Cardiac muscle cell (in vitro differentiated cells and primary cell): ENCODE data around the gene CFAP97. TPM values are rescaled to one million over a fixed set of nuclear protein-coding genes. Genes with fewer than 3 reads are reported as not detected.
A peak's percentile ranks its signal among the peaks of the same experiment; 100 is the strongest.
"Not testable (repeated sequence)": the region's sequence is repeated elsewhere in the genome, so short reads cannot be mapped to it uniquely, and the experiment has no call there.

ENCODE experiments used
- DNase-seq, 2 donors: peaks; one replicate each; pipeline versions ENCODE4 v3.0.0 to v3.0.0-alpha.2; 2010 to 2017; ENCODE audit warnings: low read depth in 1 of 2, low spot score in 1 of 2
- H3K27ac ChIP-seq: fragments of 200-600 bp; sonication (generic); 2 replicates; pipeline ENCODE4 v1.5.1; 2016
- H3K27me3 ChIP-seq: fragments of 200-600 bp; sonication (generic); 2 replicates; pipeline ENCODE4 v1.6.0; 2016; ENCODE audit warnings: control low read depth
- H3K36me3 ChIP-seq: fragments of 200-600 bp; sonication (generic); 2 replicates; pipeline ENCODE4 v1.5.1; 2016; ENCODE audit warnings: control low read depth
- H3K4me1 ChIP-seq: fragments of 200-600 bp; sonication (generic); 2 replicates; pipeline ENCODE4 v1.8.1; 2017; ENCODE audit warnings: low read depth, mild to moderate bottlenecking, mixed run types
- H3K4me3 ChIP-seq: fragments of 200-600 bp; sonication (generic); 2 replicates; pipeline ENCODE4 v1.5.1; 2016; ENCODE audit warnings: mild to moderate bottlenecking
- H3K9me3 ChIP-seq: fragments of 200-600 bp; sonication (generic); 2 replicates; pipeline ENCODE4 v1.5.1; 2017; ENCODE audit warnings: low read depth, mild to moderate bottlenecking, control low read depth
- CTCF ChIP-seq: IDR thresholded peaks from 2 replicates; pipeline ENCODE4 v1.5.1; 2012; ENCODE audit warnings: low read depth, mild to moderate bottlenecking, low read length
- polyA plus RNA-seq: library from polyadenylated mRNA; unstranded; fragments of >200 nt; fragmentation: Nextera tagmentation; extraction: Ambion mirVana; gene quantifications from 2 replicates; pipeline ENCODE4 v1.2.1, GENCODE V29; 2016
- total RNA-seq: library from RNA; depleted of rRNA; stranded (reverse); fragments of >200 nt; gene quantifications from 2 replicates; pipeline ENCODE4 v1.2.3, GENCODE V29; 2016

Gene CFAP97
- total and polyA plus RNA-seq, 2 experiments from 2014 or later = 22.2 to 23.9 TPM

DNA sequence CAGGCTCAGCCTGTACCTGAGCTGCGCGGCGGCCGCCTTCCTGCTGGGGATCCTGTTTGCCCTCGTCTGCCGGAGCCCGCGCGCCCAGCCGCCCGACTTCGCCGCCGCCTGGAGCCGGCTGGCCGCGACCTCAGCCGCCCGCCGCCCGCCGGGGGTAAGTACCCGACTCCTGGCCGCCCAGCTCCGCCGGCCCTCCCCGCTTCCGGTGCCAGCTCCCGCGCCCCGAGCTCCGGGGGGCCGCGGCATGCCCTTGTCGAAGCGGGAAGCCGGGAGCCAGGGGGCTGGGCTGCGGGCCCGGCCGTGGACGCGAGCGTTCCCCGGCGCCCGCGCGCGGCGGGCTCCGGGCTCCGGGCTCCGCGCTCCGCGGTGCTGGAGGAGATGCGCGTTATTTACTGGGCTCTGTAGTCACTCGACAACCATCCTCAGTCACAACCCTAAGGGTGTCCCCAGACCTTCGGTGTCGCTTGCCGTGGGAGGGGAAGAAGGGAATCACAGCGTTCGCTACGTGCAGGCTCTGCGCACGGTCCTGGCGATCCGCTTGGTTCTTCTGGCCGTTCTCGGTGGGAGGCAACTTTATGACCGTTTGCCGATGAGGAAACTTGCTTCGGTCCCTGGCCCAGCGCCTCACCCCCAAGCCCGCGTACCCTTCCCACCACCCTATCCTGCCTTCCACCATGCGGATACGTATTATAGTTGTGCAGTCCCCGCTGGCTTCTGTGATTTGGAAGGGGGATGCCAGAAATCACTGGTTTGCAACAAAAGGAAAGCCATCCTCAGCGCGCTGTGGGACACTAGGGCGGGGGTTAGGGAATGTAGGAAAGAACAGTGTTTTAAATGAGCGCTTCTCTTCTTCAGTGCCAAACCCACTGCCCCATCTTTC lies 6.5 kb upstream of the CFAP97 start:
- no peak for TF ChIP-seq CTCF
- Histone ChIP-seq H3K27ac (peak overlapping the region; percentile 87), H3K9me3 (no peaks in the 10 kb centered on the region), H3K4me3 (peak overlapping the region; percentile 90), H3K27me3 (no peaks in the 10 kb centered on the region), H3K36me3 (no peaks in the 10 kb centered on the region), H3K4me1 (peaks cover 6% of the 10 kb centered on the region)
- peak; percentile 59 to 63 for DNase-seq

DNA sequence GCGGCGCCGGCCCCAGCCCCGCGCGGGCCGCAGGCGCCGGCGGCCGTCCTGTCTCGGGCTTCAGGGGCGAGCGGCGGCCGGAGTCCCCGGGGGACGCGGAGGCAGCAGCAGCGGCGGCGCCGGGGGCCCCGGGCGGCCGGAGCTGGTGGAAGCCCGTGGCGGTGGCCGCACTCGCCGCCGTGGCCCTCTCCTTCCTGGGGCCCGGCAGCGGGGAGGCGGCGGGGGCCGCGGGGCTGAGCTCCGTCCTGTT lies 6.0 kb upstream of the CFAP97 start:
- H3K36me3 ChIP-seq, H3K4me1 ChIP-seq, H3K9me3 ChIP-seq, H3K27me3 ChIP-seq, DNase-seq: not testable (repeated sequence)
- peak overlapping the region; percentile 87 for H3K27ac ChIP-seq
- H3K4me3 ChIP-seq = peak overlapping the region; percentile 90

DNA sequence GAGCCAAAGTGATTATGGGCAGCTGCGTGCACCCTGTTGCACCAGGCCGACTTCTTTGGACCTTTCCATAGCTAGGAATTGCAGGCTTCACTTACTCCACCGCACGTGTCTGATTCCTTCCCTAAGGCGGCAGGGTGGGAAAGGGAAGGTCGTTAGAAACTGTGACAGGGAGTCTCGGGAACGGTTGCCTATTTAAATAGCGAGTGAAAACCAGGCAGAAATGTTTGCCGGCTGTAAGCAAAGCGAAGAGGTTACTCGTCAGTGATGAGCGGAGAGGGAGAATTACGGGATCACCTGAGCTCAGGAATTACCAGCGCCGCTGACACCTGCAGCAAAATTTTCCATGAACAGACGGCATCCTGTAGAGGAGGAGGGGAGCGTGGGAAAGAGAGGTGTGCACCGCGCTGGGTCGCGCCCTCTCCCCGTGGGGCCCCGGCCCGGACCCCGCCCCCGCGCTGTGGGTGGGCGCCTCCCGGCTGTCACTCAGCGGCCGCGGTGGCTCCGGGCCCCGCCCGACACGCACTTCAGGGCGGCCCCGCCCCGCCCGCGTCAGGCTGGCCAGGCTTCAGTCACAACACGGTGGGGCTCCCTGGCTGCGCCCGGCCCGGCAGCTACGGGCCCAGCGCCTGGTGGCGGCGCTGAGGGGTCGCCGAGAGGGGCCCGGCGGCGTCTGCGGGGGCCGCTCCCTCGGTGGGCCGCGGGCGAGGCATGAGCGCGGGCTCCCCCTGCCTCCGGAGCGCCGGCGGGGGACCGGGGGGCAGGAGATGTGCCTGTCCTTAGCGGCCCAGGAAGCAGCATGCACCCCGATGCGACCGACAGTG lies 5.4 kb upstream of the CFAP97 start, which contains the start of gene SNX25:
Gene SNX25, plus strand, starts transcription at position 568 of the 821 bp plus-strand sequence. Its CDS starts 229 bp downstream, at position 797.
- TF ChIP-seq CTCF = no peak
- H3K4me1 ChIP-seq = peaks cover 6% of the 10 kb centered on the region
- no peaks in the 10 kb centered on the region for H3K27me3 ChIP-seq
- peak within 1 kb of the TSS; percentile 87 for H3K27ac ChIP-seq
- DNase-seq = peak; percentile 82 to 93
- no peaks in the 10 kb centered on the region for H3K36me3 ChIP-seq
- no peaks in the 10 kb centered on the region for H3K9me3 ChIP-seq
- H3K4me3 ChIP-seq = peak within 1 kb of the TSS; percentile 90

DNA sequence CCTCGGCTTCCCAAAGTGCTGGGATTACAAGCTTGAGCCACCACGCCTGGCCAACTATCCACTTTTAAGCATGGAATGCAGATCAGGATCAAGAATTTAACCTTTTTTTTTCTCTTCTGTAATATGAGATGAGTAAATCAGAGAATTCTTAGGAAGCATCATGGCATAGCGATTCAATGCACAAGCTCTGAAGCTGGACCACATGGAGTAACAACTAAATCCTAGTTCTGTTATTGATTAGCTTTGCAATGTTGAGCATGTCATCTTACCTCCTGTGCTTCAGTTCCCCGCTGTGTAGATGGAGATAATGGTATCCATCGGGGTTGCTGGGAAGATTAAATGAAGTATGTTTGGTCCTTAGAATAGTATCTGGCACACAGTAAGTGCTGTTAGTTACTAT lies 3.7 kb upstream of the CFAP97 start:
- no peaks in the 10 kb centered on the region for H3K9me3 ChIP-seq
- DNase-seq = no peak
- no peak overlapping the region for H3K27ac ChIP-seq
- H3K4me1 ChIP-seq = peaks cover 6% of the 10 kb centered on the region
- H3K4me3 ChIP-seq = no peak overlapping the region
- TF ChIP-seq CTCF = no peak
- no peaks in the 10 kb centered on the region for H3K36me3 ChIP-seq
- no peaks in the 10 kb centered on the region for H3K27me3 ChIP-seq

DNA sequence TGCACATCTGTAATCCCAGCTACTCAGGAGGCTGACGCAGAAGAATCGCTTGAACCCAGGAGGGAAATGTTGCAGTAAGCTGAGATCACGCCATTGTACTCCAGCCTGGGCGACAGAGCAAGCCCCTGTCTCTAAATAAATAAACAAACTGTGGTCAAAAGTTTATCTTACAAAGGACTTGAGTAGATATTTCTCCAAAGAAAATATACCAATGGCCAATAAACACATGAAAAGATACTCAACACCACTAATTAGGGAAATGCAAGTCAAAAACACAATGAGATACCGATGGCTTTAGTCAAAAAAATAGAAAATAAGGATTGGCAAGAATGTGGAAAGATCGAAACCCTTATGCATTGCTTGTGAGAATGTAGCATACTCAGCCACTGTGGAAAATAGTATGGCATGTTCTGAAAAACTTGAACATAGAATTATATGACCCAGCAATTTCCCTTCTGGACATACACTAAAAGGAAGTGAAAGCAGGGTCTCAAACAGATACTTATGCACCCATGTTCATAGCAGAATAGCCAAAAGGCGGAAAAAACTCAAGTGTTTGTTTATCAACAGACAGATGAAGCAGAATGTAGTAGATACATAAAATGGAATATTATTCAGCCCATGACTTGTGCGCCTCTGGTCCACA lies 2.0 kb upstream of the CFAP97 start:
- Histone ChIP-seq H3K9me3 (no peaks in the 10 kb centered on the region), H3K4me1 (no peaks in the 10 kb centered on the region), H3K4me3 (no peak overlapping the region), H3K36me3 (no peaks in the 10 kb centered on the region), H3K27me3 (no peaks in the 10 kb centered on the region), H3K27ac (no peak overlapping the region)
- TF ChIP-seq CTCF = no peak
- DNase-seq = no peak

- not testable (repeated sequence) for H3K4me3 ChIP-seq, H3K9me3 ChIP-seq, H3K36me3 ChIP-seq, H3K27ac ChIP-seq, DNase-seq, H3K27me3 ChIP-seq, H3K4me1 ChIP-seq
Measured at GRCh38 chr4:185205073-185205472, 1.3 kb upstream of the CFAP97 start.
